HepG2 (cell line): Measurements from ENCODE around the gene PAN2. TPM values are rescaled to one million over a fixed set of nuclear protein-coding genes. Genes with fewer than 3 reads are reported as not detected.

Experiments used
- E2F1 ChIP-seq: sonication (generic); formaldehyde crosslinking; IDR thresholded peaks from 2 replicates; pipeline ENCODE4 v1.5.0; 2020; ENCODE audit warnings: missing genetic modification reagents
- GPN1 ChIP-seq: sonication (generic); formaldehyde crosslinking; IDR thresholded peaks from 2 replicates; pipeline ENCODE4 v1.5.1; 2020; ENCODE audit warnings: missing genetic modification reagents, borderline replicate concordance
- HOXA7 ChIP-seq: sonication (generic); formaldehyde crosslinking; IDR thresholded peaks from 2 replicates; pipeline ENCODE4 v1.8.1; 2022; ENCODE audit warnings: mild to moderate bottlenecking, missing genetic modification reagents, moderate library complexity
- LRRFIP1 ChIP-seq: sonication (generic); formaldehyde crosslinking; conservative IDR thresholded peaks from 2 replicates; pipeline ENCODE4 v1.4.0; 2020; ENCODE audit warnings: missing genetic modification reagents
- NFIC ChIP-seq: IDR thresholded peaks from 2 replicates; pipeline ENCODE4 v1.6.1; 2012; ENCODE audit warnings: mild to moderate bottlenecking, low read length, inconsistent platforms
- PATZ1 ChIP-seq: sonication (generic); formaldehyde crosslinking; IDR thresholded peaks from 2 replicates; pipeline ENCODE4 v1.4.0; 2020; ENCODE audit warnings: missing genetic modification reagents
- ZBTB20 ChIP-seq: sonication (generic); formaldehyde crosslinking; IDR thresholded peaks from 2 replicates; pipeline ENCODE4 v1.8.1; 2023; ENCODE audit warnings: missing genetic modification reagents, low read depth, mild to moderate bottlenecking, borderline replicate concordance
- ZBTB21 ChIP-seq: sonication (generic); formaldehyde crosslinking; IDR thresholded peaks from 2 replicates; pipeline ENCODE4 v1.4.0; 2020; ENCODE audit warnings: missing genetic modification reagents
- ZNF101 ChIP-seq: sonication (generic); formaldehyde crosslinking; IDR thresholded peaks from 2 replicates; pipeline ENCODE4 v1.4.0; 2020; ENCODE audit warnings: mild to moderate bottlenecking, low read depth, missing genetic modification reagents, borderline replicate concordance
- ZNF12 ChIP-seq: sonication (generic); formaldehyde crosslinking; IDR thresholded peaks from 2 replicates; pipeline ENCODE4 v1.5.0; 2020; ENCODE audit warnings: missing genetic modification reagents
- ZNF362 ChIP-seq: sonication (generic); formaldehyde crosslinking; IDR thresholded peaks from 2 replicates; pipeline ENCODE4 v1.4.0; 2020; ENCODE audit warnings: missing genetic modification reagents, mild to moderate bottlenecking, borderline replicate concordance
- ZNF703 ChIP-seq: sonication (generic); formaldehyde crosslinking; IDR thresholded peaks from 2 replicates; pipeline ENCODE4 v1.5.1; 2020; ENCODE audit warnings: missing genetic modification reagents, mild to moderate bottlenecking, moderate library complexity, borderline replicate concordance
- polyA plus RNA-seq, 8 experiments: library from polyadenylated mRNA; depleted of rRNA in 3 of 8; stranded (reverse) in 7 of 8; unstranded in 1 of 8; fragments of >200 nt; fragmentation: Illumina TruSeq in 4 of 8; extraction: Trizol in 4 of 8; gene quantifications; 2 replicates each; pipeline versions ENCODE4 v1.2.1 to v1.2.3, GENCODE V29; 2011 to 2016; ENCODE audit warnings: low read depth in 4 of 8, missing spikeins in 1 of 8, mixed read lengths in 1 of 8; ENCODE audit not compliant: insufficient read depth in 1 of 8
- total RNA-seq, 5 experiments: library from RNA; depleted of rRNA; stranded (reverse); fragments of >200 nt; fragmentation: Illumina TruSeq; extraction: Trizol; gene quantifications; 2 replicates each; pipeline ENCODE4 v1.2.3, GENCODE V29; 2016; ENCODE audit warnings: low read depth in 1 of 5
- TF ChIP-seq, protein P1 (sequence below): sonication (generic); formaldehyde crosslinking; IDR thresholded peaks from 2 replicates; pipeline ENCODE4 v1.4.0; 2020; ENCODE audit warnings: mild to moderate bottlenecking, missing genetic modification reagents
- TF ChIP-seq, protein P2 (sequence below): sonication (generic); formaldehyde crosslinking; IDR thresholded peaks from 2 replicates; pipeline ENCODE4 v1.4.0; 2020; ENCODE audit warnings: low read depth, missing genetic modification reagents

The PAN2 gene
- total and polyA plus RNA-seq, 2 of the 13 experiments (the other 11 are each of a cell fraction or from before 2014, with no cell fraction given) = 27.2 to 61.1 TPM

- TF ChIP-seq HOXA7 (CRISPR knock-in tag) = no peak
- no peak; the same call in 1 of the 2 replicates for TF ChIP-seq ZNF703 (CRISPR knock-in tag)
- no peak for TF ChIP-seq ZBTB21 (CRISPR knock-in tag)
- 0 out of 2 replicates have a peak, but pooled peaks have one; percentile 23 for TF ChIP-seq ZNF12 (CRISPR knock-in tag)
- TF ChIP-seq, protein P1, sequence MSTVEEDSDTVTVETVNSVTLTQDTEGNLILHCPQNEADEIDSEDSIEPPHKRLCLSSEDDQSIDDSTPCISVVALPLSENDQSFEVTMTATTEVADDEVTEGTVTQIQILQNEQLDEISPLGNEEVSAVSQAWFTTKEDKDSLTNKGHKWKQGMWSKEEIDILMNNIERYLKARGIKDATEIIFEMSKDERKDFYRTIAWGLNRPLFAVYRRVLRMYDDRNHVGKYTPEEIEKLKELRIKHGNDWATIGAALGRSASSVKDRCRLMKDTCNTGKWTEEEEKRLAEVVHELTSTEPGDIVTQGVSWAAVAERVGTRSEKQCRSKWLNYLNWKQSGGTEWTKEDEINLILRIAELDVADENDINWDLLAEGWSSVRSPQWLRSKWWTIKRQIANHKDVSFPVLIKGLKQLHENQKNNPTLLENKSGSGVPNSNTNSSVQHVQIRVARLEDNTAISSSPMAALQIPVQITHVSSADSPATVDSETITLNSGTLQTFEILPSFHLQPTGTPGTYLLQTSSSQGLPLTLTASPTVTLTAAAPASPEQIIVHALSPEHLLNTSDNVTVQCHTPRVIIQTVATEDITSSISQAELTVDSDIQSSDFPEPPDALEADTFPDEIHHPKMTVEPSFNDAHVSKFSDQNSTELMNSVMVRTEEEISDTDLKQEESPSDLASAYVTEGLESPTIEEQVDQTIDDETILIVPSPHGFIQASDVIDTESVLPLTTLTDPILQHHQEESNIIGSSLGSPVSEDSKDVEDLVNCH (CRISPR knock-in tag) = no peak
- TF ChIP-seq LRRFIP1 (CRISPR knock-in tag) = no peak
- TF ChIP-seq E2F1 (CRISPR knock-in tag) = peak; percentile 47; the same call in 1 of the 2 replicates
- peak; percentile 47 for TF ChIP-seq PATZ1 (CRISPR knock-in tag)
- no peak for TF ChIP-seq ZBTB20 (CRISPR knock-in tag)
- no peak for TF ChIP-seq GPN1
- no peak for TF ChIP-seq ZNF101
- TF ChIP-seq, protein P2, sequence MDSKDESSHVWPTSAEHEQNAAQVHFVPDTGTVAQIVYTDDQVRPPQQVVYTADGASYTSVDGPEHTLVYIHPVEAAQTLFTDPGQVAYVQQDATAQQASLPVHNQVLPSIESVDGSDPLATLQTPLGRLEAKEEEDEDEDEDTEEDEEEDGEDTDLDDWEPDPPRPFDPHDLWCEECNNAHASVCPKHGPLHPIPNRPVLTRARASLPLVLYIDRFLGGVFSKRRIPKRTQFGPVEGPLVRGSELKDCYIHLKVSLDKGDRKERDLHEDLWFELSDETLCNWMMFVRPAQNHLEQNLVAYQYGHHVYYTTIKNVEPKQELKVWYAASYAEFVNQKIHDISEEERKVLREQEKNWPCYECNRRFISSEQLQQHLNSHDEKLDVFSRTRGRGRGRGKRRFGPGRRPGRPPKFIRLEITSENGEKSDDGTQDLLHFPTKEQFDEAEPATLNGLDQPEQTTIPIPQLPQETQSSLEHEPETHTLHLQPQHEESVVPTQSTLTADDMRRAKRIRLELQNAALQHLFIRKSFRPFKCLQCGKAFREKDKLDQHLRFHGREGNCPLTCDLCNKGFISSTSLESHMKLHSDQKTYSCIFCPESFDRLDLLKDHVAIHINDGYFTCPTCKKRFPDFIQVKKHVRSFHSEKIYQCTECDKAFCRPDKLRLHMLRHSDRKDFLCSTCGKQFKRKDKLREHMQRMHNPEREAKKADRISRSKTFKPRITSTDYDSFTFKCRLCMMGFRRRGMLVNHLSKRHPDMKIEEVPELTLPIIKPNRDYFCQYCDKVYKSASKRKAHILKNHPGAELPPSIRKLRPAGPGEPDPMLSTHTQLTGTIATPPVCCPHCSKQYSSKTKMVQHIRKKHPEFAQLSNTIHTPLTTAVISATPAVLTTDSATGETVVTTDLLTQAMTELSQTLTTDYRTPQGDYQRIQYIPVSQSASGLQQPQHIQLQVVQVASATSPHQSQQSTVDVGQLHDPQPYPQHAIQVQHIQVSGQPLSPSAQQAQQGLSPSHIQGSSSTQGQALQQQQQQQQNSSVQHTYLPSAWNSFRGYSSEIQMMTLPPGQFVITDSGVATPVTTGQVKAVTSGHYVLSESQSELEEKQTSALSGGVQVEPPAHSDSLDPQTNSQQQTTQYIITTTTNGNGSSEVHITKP (CRISPR knock-in tag) = peak; percentile 56; the same call in 1 of the 2 replicates
- TF ChIP-seq ZNF362 (CRISPR knock-in tag) = peak; percentile 55; the same call in 1 of the 2 replicates
- TF ChIP-seq NFIC = peak; percentile 57; the same call in 1 of the 2 replicates
Measured at GRCh38 chr12:56299853-56300643, 33.8 kb downstream of the PAN2 start, which contains the start of gene CS (continued).
